COR-L47 (cell line): Measurements from ENCODE around the gene SERPINA1.
A peak's percentile ranks its signal among the peaks of the same experiment; 100 is the strongest.

Experiments
- DNase-seq: peaks from one replicate; lab custom pipeline; 2025; lab: John Stamatoyannopoulos, UW

Gene SERPINA1

GRCh38 chr14:94397289-94398181, 9.1 kb upstream of the SERPINA1 start:
- DNase-seq: no peak

DNA sequence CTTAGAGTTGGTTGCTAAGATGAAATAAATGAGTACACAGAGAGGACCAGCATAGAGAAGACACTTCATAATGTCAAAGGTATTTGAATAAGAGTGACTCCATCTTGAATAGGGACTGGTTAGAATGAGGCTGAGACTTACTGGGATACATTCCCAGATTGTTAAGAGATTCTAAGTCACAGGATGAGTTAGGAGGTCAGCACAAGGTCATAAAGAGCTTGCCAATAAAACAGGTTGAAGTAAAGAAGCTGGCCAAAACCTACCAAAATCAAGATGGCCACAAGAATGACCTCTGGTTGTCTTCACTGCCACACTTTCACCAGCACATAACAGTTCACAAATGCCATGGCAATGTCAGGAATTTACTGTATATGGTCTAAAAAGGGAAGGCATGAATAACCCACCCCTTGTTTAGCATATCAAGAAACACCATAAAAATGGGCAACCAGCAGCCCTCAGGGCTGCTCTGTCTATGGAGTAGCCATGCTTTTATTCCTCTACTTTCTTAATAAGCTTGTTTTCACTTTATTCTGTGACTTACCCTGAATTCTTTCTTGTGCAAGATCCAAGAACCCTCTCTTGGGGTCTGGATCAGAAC, 8.3 kb upstream of the SERPINA1 start:
- no peak for DNase-seq

- DNase-seq: no peak
Measured at GRCh38 chr14:94395888-94396574, 7.6 kb upstream of the SERPINA1 start.

DNA sequence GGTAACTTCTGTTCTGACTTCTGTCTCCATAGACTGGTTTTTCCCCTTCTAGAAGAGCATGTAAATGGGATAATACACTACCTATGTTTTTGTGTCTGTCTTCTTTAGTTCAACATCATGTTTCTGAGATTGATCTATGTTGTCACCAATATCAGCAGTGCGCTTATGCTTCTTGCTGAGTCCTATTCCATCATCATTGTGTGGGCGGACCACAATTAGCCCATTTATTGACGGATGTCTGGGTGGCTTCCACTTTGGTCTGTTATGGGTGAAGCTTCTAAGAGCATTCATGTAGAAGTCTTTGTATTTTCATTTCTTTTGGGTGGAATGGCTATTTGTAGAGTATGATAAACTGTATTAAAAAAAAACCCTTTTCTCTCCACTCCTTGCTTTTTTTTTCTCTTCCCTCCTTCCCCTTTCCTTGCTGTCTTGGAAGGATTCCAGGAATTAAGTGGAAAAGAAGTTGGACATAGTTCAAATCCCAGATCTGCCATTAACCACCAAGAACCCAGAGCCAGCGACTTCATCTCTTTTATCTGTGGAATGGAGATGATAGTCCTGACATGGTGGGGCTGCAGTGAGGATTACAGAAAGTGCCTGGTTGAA, 7.0 kb upstream of the SERPINA1 start:
- DNase-seq: no peak

DNA sequence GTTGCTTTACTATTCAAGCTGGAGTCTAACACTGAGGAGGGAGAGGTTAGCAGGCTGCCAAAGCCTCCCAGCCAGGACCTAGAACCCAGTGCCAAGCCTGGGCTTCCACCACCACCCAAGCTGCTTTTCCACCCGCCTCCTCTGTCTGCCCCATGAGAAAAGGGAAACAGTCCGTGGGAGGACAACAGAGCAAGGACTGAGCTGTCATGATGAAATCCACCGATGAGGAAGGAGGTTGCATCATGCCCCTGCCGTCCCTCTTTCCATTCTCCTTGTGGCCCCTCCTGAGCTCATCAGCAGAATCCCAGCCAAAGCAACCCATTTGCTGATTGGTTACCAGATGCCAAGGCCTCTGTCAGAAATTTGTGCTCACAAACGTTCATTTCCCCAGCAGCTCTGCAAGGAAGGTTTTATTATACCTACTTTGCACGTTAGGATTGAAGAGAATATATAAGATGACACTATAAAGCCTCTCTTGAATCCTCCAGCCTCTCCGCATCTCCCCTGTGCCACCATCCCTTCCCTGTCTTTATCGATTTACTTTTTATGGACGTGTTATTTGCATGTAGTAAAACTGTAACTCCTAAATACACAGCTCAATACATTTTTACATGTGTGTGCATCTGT, 6.3 kb upstream of the SERPINA1 start:
- DNase-seq: no peak

DNA sequence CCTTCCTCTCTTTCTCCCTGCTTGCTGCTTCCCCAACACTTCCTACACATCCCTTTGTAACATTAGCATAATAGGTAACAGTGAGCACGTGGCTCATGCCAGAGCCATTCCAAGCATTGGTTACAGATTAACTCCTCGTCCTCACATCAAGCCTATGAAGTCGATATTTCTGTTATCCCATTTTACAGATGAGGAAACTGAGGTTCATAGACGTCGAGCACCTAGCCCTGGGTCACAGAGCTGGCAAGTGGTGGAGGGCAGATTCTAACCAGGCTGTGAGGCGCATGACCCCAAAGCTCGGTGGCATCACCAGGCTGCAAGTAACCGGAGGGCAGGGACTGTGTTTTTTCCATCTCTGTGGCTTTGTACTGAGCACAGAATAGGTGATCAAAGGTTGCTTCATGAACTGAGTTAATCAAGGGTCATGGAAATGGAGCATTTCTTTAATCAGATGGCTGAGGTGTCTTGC, 5.7 kb upstream of the SERPINA1 start:
- no peak for DNase-seq

- DNase-seq: no peak
Measured at GRCh38 chr14:94393474-94393873, 5.1 kb upstream of the SERPINA1 start.

DNA sequence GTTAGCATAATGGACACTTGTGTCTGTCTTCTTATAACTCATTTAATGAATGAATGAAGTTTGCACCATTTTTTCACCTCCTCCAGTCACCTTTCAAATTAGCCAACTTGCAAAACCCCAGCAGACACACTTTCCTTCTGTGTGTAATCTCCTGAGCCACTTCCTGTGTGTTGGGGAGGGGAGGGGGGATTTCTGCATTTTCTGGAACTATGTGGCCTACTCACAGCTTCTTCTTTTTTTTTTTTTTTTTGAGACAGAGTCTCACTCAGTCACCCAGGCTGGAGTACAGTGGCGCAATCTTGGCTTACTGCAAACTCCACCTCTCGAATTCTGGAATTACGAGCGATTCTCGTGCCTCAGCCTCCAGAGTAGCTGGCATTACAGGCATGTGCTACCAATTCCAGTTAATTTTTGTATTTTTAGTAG, 4.1 kb upstream of the SERPINA1 start:
- DNase-seq: no peak

- no peak for DNase-seq
Measured at GRCh38 chr14:94391281-94391975, 3.0 kb upstream of the SERPINA1 start.

DNA sequence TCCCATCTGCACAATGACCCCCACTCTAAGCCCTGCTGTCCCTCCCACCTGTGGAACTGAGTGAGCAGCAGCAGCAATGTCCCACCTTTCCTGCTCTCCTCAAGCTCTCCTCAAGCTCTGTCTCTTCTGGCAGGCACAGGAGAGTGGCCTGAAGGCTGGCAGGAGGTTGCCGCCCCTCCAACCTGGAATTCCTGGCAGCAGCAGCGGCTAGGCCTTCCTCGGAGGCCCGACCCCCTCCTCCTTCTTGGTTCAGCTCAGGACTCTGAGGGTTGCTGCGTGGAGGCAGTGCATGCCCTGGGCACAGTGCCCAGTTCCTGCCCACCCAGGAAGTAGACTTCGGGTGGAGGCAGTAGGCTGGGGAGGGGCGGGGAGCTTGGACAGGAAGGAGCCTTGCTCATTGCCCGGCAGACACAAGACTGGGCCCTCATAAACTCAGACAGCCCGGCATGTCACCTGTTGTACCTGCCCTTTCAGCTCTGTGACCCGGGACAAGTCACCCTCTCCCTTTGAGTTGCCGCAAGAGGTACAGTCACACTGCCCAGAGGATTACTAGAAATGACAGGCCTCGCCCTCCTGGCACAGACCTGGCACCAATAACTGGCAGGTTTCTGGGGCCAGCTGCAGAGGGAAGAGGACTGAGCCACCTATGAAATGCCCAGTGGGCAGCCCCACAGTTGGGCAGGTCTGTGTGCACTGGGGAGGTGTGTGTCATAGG, 2.1 kb upstream of the SERPINA1 start:
- peak; percentile 42 for DNase-seq

GRCh38 chr14:94389731-94390371, 1.4 kb upstream of the SERPINA1 start:
- DNase-seq: no peak

DNA sequence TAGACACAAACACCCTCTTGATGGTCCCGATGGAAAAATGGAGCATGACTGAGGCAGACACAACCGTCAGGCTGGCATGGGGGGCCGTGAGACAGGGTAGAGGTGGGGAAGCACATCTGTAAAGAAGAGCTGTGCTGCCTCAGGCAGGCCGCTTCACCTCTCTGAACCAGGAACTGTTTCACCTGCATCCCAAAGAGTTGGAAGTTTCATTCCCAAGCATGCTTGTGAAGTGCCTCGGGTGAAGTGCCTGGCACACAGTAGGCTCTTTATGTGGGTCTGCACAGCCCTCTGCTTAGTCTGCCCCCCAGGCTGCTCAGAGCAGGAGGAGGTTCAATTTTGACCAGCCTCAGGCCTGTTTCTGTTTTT, 685 bp upstream of the SERPINA1 start:
- DNase-seq: no peak

GRCh38 chr14:94388027-94388383, 397 bp downstream of the SERPINA1 start:
- no peak for DNase-seq

GRCh38 chr14:94387051-94388026, 1.1 kb downstream of the SERPINA1 start:
- no peak for DNase-seq

DNA sequence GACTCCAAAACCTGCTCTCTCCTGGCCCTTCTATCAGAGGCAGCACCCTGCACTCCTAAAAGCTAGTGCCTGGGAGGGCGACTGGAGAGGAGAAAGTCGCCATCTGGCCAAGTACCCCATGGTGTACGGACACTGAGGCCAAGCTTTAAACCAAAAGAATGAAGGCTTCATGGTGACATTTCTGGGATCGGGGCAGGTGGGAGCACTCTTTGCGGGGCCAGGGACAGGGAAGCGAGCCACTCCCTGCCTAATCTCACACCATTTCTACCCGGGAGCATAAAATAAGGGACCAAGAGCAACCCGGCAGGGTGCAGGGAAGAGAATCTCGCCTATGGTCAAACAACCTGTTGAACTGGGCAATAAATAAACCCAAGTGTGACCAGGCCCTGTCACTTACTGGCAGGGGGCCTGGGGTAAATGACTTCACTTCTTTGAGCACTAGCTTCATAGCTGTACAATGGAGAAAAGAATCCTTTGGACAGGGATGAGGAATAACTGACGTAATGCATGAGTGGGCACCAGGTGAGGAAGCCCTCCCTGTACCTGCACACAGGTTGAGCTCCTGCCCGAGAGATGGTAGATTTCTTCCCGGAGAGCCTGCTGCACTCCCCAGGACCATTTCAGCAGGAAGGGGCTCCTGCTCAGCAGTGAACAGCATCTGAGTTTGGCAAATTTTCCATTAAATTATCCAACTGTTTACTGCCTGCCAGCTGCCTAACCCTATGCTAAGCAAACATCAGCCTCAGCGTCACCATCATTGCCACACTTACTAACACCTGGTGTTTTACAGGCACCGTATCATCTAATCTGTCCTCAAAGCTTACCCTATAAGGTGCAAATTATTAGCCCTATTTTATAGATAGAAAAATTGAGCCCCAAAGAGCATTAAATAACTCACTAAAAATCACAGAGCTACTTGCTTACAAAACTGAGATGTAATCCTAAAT, 2.0 kb downstream of the SERPINA1 start:
- peak; percentile 4 for DNase-seq

GRCh38 chr14:94385553-94386057, 2.8 kb downstream of the SERPINA1 start:
- no peak for DNase-seq

DNA sequence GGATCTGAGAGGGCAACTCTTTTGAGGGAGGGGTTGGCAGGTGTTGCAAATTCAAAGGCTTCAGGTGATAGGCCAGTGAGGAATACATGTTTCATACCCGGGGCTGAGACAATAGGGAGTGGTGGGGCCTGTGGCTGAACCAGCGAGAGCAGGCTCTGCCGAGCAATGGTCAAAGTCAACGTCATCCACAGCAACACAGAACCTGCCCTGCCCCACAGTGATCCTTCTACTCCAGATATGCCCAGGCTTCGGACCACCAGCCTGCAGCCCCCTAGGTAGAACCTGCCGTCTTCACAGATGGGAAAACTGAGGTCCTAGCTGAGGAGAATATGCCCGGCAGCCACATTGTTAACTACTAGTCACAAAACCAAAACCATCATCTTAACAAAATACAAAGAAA, 4.1 kb downstream of the SERPINA1 start:
- no peak for DNase-seq

- DNase-seq: no peak
Measured at GRCh38 chr14:94383777-94384176, 4.6 kb downstream of the SERPINA1 start.
